ENCODE measurements around the gene EXD3. TPM values are rescaled to one million over a fixed set of nuclear protein-coding genes. Genes with fewer than 3 reads are reported as not detected.
A peak's percentile ranks its signal among the peaks of the same experiment; 100 is the strongest.

Gene EXD3
- total and polyA plus RNA-seq, 2 donors (not counting 1 experiment from before 2014, with no cell fraction given), result 2.6 to 13.0 TPM

DNA sequence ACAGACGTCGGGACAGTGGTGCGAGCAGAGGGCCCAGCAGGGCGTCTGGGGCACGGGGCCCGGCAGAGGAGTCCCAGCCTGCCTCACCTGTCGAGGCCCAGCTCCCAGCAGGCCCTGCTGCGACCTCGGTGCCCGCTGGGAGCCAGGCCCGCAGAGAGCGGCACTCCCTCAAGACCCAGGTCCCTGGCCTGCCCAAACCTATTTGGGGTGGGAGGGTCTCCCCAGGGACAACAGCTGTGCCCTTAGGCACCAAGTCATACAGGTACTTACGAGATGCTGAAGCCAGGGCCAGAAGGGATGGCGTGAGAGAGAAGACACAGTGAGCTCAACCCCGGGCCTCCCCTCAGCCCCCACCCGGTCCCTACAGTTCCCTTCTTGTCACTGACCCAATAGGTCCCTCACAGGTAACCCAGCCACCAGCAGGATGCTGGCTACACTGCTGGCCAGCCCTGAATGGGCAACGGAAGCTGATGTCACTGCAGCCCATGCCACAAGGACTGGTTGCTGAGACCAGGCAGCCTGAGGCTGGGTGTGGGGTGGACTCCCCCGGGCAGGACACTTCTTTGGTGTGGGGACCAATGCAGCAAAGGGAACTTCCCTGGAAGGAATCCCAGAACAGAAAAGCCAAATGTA, 32.5 kb upstream of the EXD3 start:
- Histone ChIP-seq H2AFZ (ENCODE audit: low read length) (no peak overlapping the region), H3K4me2 (ENCODE audit: extremely low read depth, insufficient read depth, low read length) (no peak overlapping the region)

DNA sequence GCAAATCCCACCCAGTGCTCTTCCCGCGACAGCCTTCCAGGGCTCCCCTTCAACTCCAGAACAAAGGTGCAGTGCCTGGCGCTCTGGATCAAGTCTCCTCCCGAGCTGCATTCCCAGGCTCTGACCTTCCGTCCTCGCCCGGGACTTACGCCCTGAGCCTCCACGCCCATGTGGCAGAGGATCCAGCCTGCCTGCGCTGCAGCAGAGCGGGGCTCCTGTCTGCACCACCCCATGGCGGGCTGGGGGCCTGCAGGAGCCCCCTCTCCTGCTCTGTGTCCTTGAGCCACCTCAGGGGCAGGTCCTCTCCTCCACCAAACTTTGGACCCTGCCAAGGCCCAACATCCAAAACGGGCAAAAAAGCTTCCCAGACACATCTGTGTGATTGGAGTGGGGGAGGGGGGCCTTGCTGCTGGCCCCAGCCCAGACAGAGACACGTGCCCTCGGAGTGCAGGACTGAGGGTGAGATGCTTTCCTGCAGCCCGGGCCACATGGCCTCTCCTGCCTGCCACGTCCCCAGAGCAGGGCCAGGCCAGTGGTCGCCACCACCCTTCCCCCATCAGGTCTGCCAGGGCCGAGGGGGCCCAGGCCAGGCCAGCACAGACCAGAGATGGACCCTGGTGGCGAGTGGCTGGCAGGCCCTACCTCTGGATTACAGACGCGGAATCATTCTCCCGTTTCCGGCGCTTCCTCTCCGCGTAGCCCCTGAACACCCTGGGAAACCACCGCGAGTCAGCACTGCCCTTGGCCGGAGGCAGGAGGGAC, 31.8 kb upstream of the EXD3 start:
- H2AFZ ChIP-seq (ENCODE audit: low read length), result no peak overlapping the region

More for the DNA sequence above, 32.5 kb upstream of the EXD3 start:
- H3K79me2 ChIP-seq (ENCODE audit: control insufficient read depth, insufficient read depth, low read length), result peaks cover 3% of the 10 kb centered on the region
- no peaks in the 10 kb centered on the region for H3K27me3 ChIP-seq (ENCODE audit: control insufficient read depth, insufficient read depth, low read length)
- H3K27ac ChIP-seq (ENCODE audit: insufficient read depth, low read length), result no peak overlapping the region
- DNase-seq (ENCODE audit: low read depth in 2 of 2), result no peak
- H3K9me3 ChIP-seq (ENCODE audit: control insufficient read depth, insufficient read depth, low read depth, low read length), result no peaks in the 10 kb centered on the region
- no peaks in the 10 kb centered on the region for H4K20me1 ChIP-seq (ENCODE audit: control insufficient read depth, extremely low read depth, insufficient read depth, low read length)
- peaks cover 3% of the 10 kb centered on the region for H3K4me1 ChIP-seq (ENCODE audit: control insufficient read depth, extremely low read depth, insufficient read depth, low read length)
- no peak overlapping the region for H3K9ac ChIP-seq (ENCODE audit: insufficient read depth, low read length)
- H3K36me3 ChIP-seq (ENCODE audit: control insufficient read depth, insufficient read depth, low read length), result peaks cover 16% of the 10 kb centered on the region
- no peak overlapping the region for H3K4me3 ChIP-seq (replicated peaks in 1 of 4; ENCODE audit: control extremely low read depth in 1 of 4, insufficient read depth in 1 of 4, low read depth in 3 of 4, low read length in 4 of 4)
- TF ChIP-seq EZH2 (IDR thresholded peaks at IDR 0.05; ENCODE audit: low read length, missing control alignments), result no peak
- TF ChIP-seq, protein P1, sequence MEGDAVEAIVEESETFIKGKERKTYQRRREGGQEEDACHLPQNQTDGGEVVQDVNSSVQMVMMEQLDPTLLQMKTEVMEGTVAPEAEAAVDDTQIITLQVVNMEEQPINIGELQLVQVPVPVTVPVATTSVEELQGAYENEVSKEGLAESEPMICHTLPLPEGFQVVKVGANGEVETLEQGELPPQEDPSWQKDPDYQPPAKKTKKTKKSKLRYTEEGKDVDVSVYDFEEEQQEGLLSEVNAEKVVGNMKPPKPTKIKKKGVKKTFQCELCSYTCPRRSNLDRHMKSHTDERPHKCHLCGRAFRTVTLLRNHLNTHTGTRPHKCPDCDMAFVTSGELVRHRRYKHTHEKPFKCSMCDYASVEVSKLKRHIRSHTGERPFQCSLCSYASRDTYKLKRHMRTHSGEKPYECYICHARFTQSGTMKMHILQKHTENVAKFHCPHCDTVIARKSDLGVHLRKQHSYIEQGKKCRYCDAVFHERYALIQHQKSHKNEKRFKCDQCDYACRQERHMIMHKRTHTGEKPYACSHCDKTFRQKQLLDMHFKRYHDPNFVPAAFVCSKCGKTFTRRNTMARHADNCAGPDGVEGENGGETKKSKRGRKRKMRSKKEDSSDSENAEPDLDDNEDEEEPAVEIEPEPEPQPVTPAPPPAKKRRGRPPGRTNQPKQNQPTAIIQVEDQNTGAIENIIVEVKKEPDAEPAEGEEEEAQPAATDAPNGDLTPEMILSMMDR (conservative IDR thresholded peaks at IDR 0.05 in 1 of 2, IDR thresholded peaks at IDR 0.05 in 1 of 2; ENCODE audit: low read depth in 1 of 2, low read length in 2 of 2), result no peak

DNA sequence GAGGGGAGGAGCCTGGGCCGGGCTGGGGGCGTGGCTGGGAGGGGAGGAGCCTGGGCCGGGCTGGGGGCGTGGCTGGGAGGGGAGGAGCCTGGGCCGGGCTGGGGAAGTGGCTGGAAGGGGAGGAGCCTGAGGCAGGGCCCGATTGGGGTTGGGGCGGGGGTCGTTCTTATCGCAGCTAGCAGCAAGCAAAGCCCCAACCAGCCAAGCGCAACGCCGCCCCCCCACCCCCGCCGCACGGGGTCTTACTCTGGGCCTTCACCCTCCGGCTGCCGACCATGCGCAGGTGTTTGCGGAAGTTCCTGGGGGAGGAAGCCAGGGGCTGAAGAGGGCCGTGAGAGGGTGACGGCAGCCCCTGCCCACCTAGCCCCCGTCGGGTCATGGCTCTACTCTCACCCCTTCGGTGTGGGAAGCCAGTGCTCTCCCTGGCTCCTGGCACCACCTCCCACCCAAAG, 31.2 kb upstream of the EXD3 start:
- Histone ChIP-seq H3K4me3 (replicated peaks in 1 of 4; ENCODE audit: control extremely low read depth in 1 of 4, insufficient read depth in 1 of 4, low read depth in 3 of 4, low read length in 4 of 4) (peak overlapping the region in 1 of 4 experiments; percentile 10), H3K4me1 (ENCODE audit: control insufficient read depth, extremely low read depth, insufficient read depth, low read length) (peaks cover 3% of the 10 kb centered on the region), H3K27me3 (ENCODE audit: control insufficient read depth, insufficient read depth, low read length) (no peaks in the 10 kb centered on the region), H3K79me2 (ENCODE audit: control insufficient read depth, insufficient read depth, low read length) (peaks cover 3% of the 10 kb centered on the region), H3K4me2 (ENCODE audit: extremely low read depth, insufficient read depth, low read length) (no peak overlapping the region), H3K9ac (ENCODE audit: insufficient read depth, low read length) (no peak overlapping the region), H3K9me3 (ENCODE audit: control insufficient read depth, insufficient read depth, low read depth, low read length) (no peaks in the 10 kb centered on the region), H4K20me1 (ENCODE audit: control insufficient read depth, extremely low read depth, insufficient read depth, low read length) (no peaks in the 10 kb centered on the region), H2AFZ (ENCODE audit: low read length) (no peak overlapping the region), H3K27ac (ENCODE audit: insufficient read depth, low read length) (no peak overlapping the region), H3K36me3 (ENCODE audit: control insufficient read depth, insufficient read depth, low read length) (peaks cover 17% of the 10 kb centered on the region)
- no peak for DNase-seq (ENCODE audit: low read depth in 2 of 2)
- TF ChIP-seq, protein P1 (conservative IDR thresholded peaks at IDR 0.05 in 1 of 2, IDR thresholded peaks at IDR 0.05 in 1 of 2; ENCODE audit: low read depth in 1 of 2, low read length in 2 of 2), result no peak
- TF ChIP-seq EZH2 (IDR thresholded peaks at IDR 0.05; ENCODE audit: low read length, missing control alignments), result no peak

More for the DNA sequence above, 31.8 kb upstream of the EXD3 start:
- Histone ChIP-seq H3K79me2 (ENCODE audit: control insufficient read depth, insufficient read depth, low read length) (peaks cover 3% of the 10 kb centered on the region), H3K4me1 (ENCODE audit: control insufficient read depth, extremely low read depth, insufficient read depth, low read length) (peaks cover 3% of the 10 kb centered on the region), H3K27me3 (ENCODE audit: control insufficient read depth, insufficient read depth, low read length) (no peaks in the 10 kb centered on the region), H3K9ac (ENCODE audit: insufficient read depth, low read length) (no peak overlapping the region), H4K20me1 (ENCODE audit: control insufficient read depth, extremely low read depth, insufficient read depth, low read length) (no peaks in the 10 kb centered on the region), H3K9me3 (ENCODE audit: control insufficient read depth, insufficient read depth, low read depth, low read length) (no peaks in the 10 kb centered on the region), H3K36me3 (ENCODE audit: control insufficient read depth, insufficient read depth, low read length) (peaks cover 16% of the 10 kb centered on the region), H3K27ac (ENCODE audit: insufficient read depth, low read length) (no peak overlapping the region), H3K4me3 (replicated peaks in 1 of 4; ENCODE audit: control extremely low read depth in 1 of 4, insufficient read depth in 1 of 4, low read depth in 3 of 4, low read length in 4 of 4) (no peak overlapping the region), H3K4me2 (ENCODE audit: extremely low read depth, insufficient read depth, low read length) (no peak overlapping the region)
- TF ChIP-seq, protein P1 (conservative IDR thresholded peaks at IDR 0.05 in 1 of 2, IDR thresholded peaks at IDR 0.05 in 1 of 2; ENCODE audit: low read depth in 1 of 2, low read length in 2 of 2), result no peak
- TF ChIP-seq EZH2 (IDR thresholded peaks at IDR 0.05; ENCODE audit: low read length, missing control alignments), result no peak
- DNase-seq (ENCODE audit: low read depth in 2 of 2), result peak; percentile 24 to 32
